Measurements from ENCODE around the gene SEC16A.

DNA sequence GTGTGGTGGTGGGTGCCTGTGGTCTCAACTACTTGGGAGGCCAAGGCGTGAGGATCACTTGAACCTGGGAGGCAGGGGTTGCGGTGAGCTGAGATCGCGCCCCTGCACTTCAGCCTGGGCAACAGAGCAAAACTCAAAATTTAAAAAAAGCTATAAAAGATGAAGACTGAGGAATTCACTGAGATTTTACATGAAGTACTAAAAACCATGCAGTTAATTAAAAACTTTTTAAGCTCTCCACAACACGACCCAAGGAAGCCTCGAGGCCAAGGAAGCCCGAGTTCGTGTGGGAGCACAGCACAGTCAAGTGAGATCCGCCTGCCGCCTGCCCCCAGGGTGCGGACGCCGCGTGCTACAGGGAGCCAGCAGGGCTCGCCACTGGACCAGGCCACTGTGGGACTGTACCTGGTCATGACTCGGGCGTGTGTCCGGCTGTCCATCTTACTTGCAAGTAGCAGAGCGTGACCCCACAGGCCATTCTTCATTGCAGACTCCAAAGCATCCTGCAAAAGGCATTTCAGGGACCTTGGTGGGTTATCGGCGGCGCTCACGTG, 22.0 kb downstream of the SEC16A start:
- TF ChIP-seq LEF1 (IDR thresholded peaks at IDR 0.05; ENCODE audit: borderline replicate concordance) = no peak
- no peak for TF ChIP-seq ARNT (IDR thresholded peaks at IDR 0.05)
- TF ChIP-seq SUZ12 (IDR thresholded peaks at IDR 0.05) = no peak
- no peak for TF ChIP-seq BHLHE40 (IDR thresholded peaks at IDR 0.05; ENCODE audit: borderline replicate concordance)

All from HEK293T (cell line).